GM19328 (cell line): Measurements from ENCODE around the gene CFP.
"Not testable (repeated sequence)": the region's sequence is repeated elsewhere in the genome, so short reads cannot be mapped to it uniquely, and the experiment has no call there.

Experiments
- ATAC-seq: cut with Tn5 transposase; IDR thresholded peaks from one replicate; pipeline ENCODE4 v1.9.1; 2021; ENCODE audit warnings: mild to moderate bottlenecking, moderate library complexity; ENCODE audit not compliant: unreplicated experiment

Gene CFP

DNA sequence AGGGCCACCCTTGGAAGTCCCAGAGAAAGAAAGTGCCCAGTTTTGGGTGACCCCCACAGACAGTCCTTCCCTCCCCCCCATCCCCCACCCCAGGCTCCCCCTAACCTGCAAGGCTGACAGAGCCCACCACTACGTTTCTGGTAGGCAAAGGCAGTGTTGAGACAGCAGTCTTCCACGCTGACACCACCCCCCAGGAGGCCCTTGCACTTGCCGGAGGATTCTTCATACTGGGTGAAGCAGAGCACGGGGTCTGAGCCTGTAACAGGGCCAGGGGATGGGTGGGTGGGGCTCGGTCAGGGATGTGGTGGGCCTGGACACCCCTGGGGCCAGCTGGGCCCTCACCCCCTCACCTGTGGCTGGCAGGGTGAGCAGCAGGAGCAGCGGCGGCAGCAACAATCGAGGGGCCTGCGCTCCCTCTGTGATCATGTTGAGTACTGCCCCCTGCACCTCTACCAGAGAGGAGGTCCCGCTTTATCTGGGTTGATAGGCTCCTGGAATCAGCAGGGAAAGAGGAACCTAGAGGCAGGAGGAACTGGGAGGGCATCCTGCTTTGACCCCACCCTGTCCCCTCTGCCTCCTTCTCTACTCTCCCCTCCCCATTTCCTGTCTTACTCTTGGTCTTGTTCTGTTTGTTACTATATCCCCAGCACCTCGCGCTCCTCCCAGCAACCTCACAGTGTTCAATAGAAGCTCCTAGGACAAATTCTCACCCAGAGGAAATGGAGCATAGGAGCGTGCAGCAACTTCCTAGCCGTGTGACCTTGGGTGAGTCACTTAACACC, at the start of gene CFP:
Gene CFP (minus strand): TSS at position 512 of the 782 bp plus-strand sequence. CDS start 86 bp downstream, at position 426.
- ATAC-seq: no peak

DNA sequence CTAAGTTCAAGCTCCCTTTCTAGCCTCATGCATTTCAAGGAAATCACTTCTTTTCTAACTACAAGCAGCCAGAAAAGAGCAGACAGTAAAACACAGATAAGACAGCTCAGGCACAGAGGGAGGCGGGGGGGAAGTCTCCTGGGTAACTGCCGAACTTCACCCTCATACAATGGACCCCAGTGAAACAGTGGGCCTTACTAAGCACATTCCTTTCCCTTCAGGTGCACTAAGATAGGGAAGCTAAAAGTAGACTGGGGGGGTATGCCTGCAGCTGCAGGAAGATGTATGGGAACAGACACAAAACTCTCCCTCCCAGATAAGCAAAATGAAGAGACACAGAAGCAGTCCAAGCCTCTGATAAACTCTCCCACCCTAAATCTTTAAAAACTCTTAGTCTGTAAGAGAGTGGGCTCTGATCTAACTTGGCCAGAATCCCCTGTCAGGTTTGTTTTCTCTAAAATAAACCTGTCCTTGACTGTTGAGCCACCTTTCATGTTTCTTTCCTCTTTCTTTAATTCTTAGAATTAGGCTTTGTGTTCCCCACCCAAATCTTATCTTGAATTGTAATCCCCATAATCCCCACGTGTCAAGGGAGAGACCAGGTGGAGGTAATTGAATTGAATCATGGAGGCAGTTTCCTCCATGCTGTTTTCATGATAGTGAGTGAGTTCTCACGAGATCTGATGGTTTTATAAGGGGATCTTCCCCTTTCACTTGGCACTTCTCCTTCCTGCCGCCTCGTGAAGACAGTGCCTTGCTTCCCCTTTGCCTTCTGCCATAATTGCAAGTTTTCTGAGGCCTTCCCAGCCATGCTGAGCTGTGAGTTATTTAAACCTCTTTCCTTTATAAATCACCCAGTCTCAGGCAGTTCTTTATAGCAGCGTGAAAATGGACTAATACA, 46.5 kb upstream of the CFP start:
- ATAC-seq: not testable (repeated sequence)

DNA sequence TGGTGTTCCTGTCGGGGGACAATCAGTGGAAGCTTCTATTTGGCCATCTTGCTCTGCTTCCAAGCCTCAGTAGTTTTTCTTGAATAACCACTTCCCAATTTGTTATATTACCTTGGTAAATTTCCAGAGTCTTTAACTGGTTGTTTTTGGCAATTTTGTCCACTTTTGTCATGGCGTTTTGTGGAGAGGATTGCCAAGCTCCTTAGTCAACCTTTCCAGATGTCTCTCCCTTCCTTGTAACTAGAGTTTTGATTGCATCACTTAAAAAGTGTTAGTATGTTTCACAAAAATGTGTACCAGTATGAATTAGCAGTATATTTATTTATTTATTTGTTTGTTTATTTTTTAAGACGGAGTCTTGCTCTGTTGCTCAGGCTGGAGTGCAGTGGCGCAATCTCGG, 45.0 kb upstream of the CFP start:
- ATAC-seq: no peak

DNA sequence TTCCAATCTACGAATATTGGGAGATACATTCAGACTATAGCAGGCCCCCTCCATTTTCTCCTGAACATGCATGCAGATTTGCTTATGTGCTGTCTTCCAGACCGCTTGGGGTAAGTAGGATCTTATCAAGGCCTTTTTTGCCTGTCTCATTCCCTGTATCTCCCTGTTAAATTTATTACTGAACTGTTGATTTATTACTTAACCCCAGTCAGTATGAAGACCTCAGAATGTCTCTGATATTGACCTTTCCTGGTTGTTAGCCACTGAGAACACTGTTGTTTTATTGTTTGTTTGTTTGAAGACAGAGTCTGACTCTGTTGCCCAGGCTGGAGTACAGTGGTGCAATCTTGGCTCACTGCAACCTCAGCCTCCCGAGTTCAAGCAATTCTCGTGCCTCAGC, 36.1 kb upstream of the CFP start:
- ATAC-seq: not testable (repeated sequence)

DNA sequence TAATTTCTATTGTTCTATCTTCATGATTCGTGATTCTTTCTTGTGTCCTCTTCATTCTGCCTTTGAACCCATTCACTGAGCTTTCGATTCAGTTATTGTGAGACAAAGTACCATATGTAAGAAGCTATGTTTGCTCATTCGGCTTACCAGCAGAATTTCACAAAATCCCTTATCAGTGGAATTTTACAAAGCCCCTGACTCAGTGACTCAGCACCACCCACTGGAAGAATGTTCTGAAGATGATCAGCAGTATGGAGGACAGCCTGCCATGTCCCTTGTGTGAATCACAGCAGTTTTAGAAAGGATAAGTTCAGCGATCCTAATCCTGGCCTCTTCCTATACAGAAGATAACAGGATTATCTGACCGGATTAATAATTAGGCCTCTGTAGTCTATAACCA, 35.0 kb upstream of the CFP start:
- ATAC-seq: no peak

DNA sequence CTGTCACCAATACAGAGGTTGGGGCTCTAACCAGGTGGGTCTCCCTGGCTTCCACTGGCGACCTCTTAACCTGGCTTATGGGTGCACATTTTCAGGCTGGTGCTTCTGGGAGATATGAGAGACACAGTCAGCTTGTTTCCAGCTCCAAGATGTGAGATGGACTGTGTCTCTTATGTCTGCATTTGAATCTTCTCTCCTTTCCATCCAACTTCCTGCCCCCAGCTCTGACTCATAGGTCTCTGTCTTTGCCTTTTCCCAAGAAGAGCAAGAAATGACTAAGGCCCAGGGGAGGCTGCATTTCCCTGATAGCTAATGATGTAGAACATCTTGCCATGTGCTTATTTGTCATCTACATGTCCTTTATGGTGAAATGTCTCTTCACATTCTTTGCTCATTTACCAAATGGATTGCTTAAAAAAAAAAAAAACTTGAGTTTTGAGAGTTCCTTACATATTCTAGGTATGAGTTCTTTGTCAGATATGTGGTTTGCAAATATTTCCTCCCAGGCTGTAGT, 32.5 kb upstream of the CFP start:
- ATAC-seq: no peak

DNA sequence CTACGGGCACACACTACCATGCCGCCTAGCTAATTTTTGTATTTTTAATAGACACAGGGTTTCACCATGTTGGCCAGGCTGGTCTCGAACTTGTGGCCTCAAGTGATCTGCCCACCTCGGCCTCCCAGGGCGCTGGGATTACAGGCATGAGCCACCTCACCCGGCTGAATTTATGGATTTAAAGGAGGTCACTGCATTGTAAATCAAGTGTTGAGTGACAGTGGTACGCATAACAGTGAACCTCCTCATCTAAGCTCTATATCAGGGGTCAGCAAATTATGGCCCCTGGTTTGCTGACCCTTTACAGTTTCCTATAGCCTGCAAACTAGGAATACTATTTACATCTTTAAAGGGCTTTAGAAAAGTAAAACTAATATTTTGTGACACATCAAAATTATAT, 31.8 kb upstream of the CFP start:
- ATAC-seq: no peak

DNA sequence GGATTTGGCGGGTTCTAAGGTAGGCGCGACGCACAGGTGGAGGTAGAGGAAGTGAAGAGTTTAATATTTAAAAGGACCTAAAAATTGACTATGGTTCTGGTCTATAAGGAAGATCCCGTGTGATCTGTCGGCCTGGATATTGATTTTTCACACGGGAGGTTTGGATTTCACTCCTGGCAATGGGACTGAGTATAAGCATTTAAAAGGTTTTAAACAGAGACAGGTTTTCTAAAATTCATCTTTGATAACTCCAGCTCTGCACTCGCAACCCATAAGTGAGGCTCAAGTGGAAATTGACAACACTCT, 29.6 kb upstream of the CFP start:
- ATAC-seq: no peak

DNA sequence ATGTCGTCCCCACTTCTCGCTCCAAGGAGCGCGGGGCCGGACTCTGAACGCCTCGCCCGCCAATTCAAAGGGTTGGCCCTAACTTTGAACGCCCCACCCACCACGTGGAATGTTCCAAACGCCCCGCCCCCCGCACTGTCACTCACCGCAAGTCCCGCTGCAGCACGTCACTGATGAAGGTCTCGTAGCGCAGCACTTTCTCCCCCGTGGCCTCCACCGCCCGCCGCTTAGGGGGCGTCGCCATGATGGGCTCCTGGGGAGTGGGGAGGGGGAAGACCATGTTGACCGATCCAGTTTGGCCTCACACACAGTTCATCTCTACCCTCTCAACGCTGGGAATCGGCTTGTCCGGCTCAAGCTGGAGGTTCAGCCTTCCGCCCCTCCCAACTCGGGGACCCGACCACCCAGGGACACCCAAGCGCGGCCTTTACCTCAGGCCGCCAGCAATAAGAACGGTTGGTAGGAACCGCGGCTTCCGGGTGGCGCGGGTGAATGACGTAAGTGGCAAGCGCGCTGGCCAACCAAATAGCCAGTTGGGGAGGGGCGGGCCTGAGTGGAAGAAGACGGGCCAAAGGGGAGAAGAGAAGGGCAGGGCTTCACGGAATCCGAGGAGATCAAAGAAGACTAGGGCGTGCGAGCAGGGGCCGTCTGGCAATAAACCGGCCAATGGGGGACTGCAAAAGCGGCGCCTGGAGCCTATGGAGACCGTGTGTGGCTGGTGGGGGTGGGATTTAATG, 29.1 kb upstream of the CFP start, which contains the start of gene UXT:
Gene UXT (minus strand): TSS at position 497 of the 737 bp plus-strand sequence. CDS start 253 bp downstream, at position 244.
- peak; percentile 72 for ATAC-seq

DNA sequence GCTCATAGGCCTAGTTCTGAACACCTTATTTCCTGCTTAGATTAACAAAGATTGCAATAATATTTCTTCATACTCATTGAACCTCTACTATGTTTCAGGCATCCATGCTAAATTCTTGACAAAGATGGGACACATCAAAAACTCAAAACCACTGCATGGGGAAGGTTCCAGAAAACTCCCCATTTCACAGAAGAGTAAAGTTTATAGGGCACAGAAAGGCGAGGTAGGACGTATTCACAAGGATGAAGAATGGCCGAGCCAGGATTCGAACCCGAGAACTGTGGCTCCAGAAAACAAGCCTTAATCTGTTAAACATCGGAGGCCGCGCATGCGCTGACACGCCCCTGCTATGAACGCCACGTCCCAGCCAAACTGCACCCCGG, 28.6 kb upstream of the CFP start:
- ATAC-seq: no peak

DNA sequence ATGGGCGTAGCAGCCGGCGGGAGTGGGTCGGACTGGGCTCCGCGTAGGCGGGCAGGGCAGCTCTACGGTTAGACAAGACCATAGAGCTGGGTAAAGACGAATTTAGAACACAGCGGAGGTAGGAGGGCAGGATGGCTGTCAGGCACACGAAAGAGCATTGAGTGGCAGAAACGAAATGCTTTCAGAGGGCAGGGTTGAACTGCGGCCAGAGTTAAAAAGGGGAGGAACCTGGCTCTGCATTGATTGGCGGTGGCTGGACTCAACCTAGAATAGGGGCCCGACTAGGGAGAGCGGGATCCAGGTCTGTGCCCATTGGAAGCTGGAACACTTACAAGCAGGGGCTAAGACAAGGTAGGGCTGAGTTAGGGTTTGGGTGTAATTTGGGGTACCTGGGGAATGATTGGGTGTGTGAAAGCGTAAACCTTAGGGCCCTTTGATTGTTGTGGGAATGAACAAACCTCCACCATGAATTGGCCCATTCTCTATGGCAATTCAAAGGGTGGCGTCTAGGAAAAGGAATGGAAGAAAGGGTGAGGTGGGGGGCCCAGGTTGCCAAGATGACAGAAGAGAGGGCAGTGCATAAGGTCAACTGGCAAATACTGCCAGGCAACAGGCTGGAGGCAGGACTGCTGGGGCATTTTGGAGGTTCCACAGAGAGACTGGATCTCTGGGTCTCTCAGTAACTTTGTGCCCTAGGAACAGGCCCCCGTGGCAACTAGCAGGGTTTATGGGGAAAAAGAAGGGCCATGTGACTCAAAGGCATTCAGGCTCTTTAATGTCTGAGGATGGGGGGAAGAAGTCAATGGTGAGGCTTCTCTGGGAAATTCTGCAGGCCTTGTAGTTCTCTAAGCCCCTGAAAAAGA, 21.5 kb upstream of the CFP start:
- no peak for ATAC-seq

DNA sequence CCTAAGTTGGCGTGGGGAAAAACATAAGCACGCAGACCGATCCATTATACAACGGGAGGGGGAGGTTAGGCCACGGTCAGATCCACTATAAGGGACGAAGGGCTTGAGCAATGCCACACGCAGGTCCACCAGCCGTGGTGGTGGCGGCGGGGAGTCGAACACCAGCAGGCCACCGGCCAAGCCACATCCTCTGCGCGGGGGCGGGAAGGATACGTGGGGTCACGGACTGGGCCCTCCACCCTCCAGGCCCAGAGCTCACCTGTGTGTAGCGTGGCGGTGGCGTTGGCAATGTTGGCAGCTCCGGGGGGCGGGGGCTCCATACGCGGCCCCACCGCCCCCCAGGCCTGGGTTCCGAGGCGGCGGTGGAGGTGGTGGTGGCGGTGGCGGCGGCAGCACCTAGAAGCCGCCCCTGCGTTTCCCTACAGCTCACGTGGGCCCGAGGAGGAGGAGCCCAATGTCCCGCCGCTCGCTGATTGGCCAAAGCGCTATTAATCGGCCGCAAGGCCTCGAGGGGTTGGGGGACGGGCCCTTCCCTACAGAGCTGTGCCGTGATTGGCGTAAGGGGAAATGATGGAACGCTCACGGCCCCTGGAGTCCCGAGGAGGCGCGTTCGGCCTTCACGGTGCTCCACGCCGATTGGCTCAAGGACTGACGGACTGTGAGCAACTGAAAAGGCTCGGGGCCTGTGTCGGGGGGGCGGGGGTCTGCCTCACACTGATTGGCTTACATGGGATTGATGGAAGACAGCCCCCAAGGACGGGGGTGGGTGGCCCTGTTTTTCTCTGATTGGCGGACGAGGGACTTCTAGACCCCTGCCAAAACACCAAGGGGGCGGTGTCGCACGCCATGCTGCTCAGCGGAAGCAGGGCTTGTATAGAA, 20.7 kb upstream of the CFP start, which contains the start of gene ELK1:
Gene ELK1 (minus strand): TSS at position 400 of the 879 bp plus-strand sequence. CDS start 9,122 bp downstream, outside the sequence.
- ATAC-seq: peak; percentile 92

DNA sequence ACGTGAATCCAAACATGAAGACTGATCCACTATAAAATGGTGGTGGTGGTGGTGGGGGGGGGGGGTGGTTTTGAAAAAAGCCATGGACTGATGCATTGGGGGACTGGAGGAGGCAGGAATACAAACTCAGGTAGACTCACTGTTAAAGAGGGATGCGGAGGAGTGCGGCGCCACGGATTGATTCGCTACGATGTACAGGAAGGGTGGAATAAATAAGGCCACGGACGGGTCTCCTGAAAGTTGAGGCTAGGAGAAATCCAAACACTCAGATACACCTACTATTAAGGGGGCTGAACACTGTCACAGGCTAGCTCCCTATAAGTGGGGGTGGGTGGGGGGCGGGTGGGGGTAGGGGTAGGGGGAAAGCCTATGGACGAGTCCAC, 20.0 kb upstream of the CFP start:
- no peak for ATAC-seq

DNA sequence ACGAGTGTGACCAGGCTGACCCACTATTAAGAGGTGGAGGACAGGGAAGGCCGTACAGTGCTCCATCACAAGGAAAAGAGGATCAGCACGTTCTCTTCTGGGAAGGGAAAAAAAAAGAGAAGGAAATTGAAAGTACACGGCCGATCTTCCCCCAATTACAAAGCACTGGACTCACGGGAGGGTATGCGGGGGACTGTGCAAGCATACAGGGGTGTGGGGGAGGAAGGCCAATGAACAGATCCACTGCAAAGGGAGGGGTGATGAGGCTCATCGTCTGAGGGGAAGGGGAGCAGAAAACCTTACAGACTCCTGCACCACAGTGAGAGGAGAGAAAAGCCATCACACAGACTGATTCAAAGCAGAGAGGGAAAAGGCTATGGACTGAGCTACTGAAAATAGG, 19.5 kb upstream of the CFP start:
- ATAC-seq: no peak

DNA sequence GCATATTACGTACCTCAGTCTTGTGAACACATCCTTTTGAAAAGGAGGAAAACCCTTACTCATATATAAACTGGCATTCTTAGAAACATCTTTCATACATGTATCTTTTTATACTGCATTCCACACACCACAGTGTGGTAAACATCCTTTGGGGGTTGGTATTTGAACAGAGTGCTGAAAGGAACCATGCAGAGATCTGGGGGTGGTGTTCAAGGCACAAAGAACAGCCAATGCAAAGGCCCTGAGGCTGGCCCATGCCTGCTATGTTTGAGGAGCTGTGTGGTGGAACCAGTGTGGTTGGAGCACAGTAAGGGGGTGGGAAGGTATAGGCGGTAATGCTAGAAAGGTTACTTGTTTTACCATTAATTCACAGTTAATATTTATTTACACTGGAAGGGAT, 18.6 kb upstream of the CFP start:
- no peak for ATAC-seq

DNA sequence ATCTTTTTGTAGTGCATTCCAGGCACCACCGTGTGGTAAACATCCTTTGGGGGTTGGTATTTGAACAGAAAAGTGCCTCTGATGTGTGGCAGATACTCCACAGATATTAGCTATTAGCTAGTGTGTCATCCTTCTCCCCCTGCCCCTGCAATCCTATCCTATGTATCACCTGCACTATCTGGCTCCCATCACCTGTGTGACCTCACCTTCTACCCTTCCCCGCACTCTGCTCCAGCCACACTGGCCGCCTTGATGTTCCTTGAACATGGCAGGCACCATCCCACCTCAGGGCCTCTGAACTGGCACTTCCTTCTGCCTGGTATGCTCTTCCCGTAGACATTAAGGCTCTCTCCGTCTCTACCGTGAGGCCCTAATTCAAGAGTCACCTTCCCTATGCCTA, 16.9 kb upstream of the CFP start:
- no peak for ATAC-seq

DNA sequence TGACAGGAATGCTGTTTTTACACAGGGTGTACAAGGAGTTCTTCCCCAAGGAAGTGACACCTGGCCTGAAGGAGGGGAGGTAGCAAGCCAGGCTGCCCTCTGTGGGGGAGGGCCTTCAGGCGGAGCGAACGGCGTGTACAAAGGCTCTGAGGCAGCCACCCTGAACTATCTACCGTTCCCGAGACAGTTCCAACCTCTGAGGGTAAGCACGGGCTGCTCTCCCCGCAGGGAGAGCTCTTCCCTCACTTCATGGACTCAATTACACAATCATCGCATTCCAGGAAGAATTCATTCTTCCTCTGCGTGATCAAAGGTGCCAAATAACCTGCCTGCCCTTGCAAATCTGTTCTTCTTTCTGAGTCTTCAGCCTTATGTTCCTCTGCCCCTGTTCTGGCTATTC, 15.8 kb upstream of the CFP start:
- no peak for ATAC-seq

DNA sequence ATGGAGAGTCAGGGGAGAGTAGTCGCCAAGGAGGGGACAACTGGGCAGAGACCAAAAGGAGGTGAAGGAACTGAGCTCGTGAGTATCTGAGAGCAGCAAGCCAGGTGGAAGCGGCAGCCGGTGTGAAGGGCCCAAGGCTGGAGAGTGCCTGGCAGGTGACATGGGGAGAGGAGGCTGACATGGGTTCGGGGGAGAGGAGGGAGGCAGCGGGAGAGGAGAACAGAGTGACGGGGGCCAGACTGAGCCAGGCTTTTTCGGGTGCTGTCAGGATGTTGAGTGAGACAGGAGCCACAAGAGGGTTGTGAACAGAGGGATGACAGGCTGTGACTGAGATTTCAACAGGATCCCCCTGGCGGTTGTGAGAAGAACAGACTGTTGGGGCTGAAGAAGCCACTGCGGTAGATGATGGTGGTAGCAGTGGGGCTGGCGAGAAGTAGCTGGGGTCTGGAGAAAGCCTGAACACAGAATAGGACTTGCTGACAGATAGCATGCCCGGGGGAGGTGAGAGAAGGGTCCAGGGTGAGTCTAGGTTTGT, 14.9 kb upstream of the CFP start:
- no peak for ATAC-seq

DNA sequence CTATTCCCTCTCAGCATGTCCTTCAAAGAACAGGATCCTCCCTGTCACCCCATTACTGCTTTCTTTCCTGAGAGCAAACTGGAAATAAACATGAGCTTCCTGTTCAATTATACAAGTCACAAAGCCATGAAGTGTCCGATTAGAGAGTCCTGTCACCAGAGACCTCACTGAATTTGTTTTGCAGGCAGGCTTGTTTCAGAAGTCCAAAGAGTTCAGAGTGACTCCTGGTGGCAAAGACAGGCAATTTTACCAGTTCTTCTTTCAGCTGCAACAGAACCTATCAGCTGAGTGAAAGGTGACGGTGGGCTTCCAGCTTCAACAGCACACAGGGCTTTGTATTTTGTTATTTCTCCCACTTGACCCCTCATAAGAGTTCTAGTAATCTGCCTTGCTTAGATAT, 14.2 kb upstream of the CFP start:
- ATAC-seq: no peak
